B cell (primary cell): Measurements from ENCODE around the gene CYTH2.

Source experiments
- EZH2 ChIP-seq: IDR thresholded peaks from 2 replicates; pipeline ENCODE4 v1.6.1; 2012; ENCODE audit warnings: borderline replicate concordance, low read depth, mild to moderate bottlenecking, moderate library complexity, low read length; ENCODE audit not compliant: insufficient read depth, poor library complexity, severe bottlenecking
- TF ChIP-seq, protein P1 (sequence below): fragments of 200-600 bp; IDR thresholded peaks from one replicate; pipeline ENCODE4 v1.8.0; 2022; ENCODE audit warnings: antibody characterized with exemption, mild to moderate bottlenecking

GRCh38 chr19:48498595-48499311 is 29.6 kb downstream of the CYTH2 start:
- TF ChIP-seq, protein P1, sequence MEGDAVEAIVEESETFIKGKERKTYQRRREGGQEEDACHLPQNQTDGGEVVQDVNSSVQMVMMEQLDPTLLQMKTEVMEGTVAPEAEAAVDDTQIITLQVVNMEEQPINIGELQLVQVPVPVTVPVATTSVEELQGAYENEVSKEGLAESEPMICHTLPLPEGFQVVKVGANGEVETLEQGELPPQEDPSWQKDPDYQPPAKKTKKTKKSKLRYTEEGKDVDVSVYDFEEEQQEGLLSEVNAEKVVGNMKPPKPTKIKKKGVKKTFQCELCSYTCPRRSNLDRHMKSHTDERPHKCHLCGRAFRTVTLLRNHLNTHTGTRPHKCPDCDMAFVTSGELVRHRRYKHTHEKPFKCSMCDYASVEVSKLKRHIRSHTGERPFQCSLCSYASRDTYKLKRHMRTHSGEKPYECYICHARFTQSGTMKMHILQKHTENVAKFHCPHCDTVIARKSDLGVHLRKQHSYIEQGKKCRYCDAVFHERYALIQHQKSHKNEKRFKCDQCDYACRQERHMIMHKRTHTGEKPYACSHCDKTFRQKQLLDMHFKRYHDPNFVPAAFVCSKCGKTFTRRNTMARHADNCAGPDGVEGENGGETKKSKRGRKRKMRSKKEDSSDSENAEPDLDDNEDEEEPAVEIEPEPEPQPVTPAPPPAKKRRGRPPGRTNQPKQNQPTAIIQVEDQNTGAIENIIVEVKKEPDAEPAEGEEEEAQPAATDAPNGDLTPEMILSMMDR: no peak
- no peak for TF ChIP-seq EZH2
